HCT116 (cell line): Measurements from ENCODE around the gene SAMD4B.

Experiments
- CBX3 ChIP-seq: IDR thresholded peaks from 2 replicates; pipeline ENCODE4 v1.6.1; 2012; ENCODE audit warnings: low read depth
- CTCF ChIP-seq, 3 experiments: fragments of 200-600 bp in 1 of 3; sonication (generic) in 1 of 3; IDR thresholded peaks in 2 of 3; conservative IDR thresholded peaks in 1 of 3; 2 replicates each; pipeline ENCODE4 v1.5.1; 2012 to 2017; ENCODE audit warnings: low read depth in 2 of 3, low read length in 2 of 3, antibody characterized with exemption in 1 of 3, borderline replicate concordance in 1 of 3, control low read depth in 1 of 3, mild to moderate bottlenecking in 1 of 3, mixed read lengths in 1 of 3, mixed run types in 1 of 3, moderate library complexity in 1 of 3; ENCODE audit not compliant: insufficient read depth in 1 of 3
- EGR1 ChIP-seq: IDR thresholded peaks from 2 replicates; pipeline ENCODE4 v1.6.1; 2012; ENCODE audit warnings: low read depth
- EZH2 ChIP-seq: fragments of 200-600 bp; sonication (generic); IDR thresholded peaks from 2 replicates; pipeline ENCODE4 v1.6.1; 2017; ENCODE audit warnings: antibody characterized with exemption, mixed run types
- POLR2AphosphoS5 ChIP-seq: IDR thresholded peaks from 2 replicates; pipeline ENCODE4 v1.6.1; 2011; ENCODE audit warnings: mild to moderate bottlenecking, low read depth, low read length, moderate library complexity
- SRF ChIP-seq: IDR thresholded peaks from 2 replicates; pipeline ENCODE4 v1.6.1; 2012; ENCODE audit warnings: low read depth
- YY1 ChIP-seq: IDR thresholded peaks from 2 replicates; pipeline ENCODE4 v1.6.1; 2011; ENCODE audit warnings: low read length, low read depth, moderate library complexity, mild to moderate bottlenecking; ENCODE audit not compliant: insufficient replicate concordance; ENCODE audit errors: extremely low read depth
- ZFX ChIP-seq: fragments of 450-650 bp; IDR thresholded peaks from 2 replicates; pipeline ENCODE4 v1.6.1; 2017

- TF ChIP-seq CTCF (IDR thresholded peaks at IDR 0.05 in 2 of 3, conservative IDR thresholded peaks at IDR 0.05 in 1 of 3; ENCODE audit: borderline replicate concordance in 1 of 3, insufficient read depth in 1 of 3, low read depth in 2 of 3, low read length in 2 of 3) (no peak), EGR1 (no peak), EZH2 (no peak), CBX3 (0 out of 2 replicates have a peak, but pooled peaks have one; percentile 15), YY1 (no peak), POLR2AphosphoS5 (peak; percentile 44; the same call in 1 of the 2 replicates), SRF (peak; percentile 74; the same call in 1 of the 2 replicates), ZFX (no peak)
These were observed 88.7 kb downstream of the SAMD4B start for GRCh38 chr19:39430675-39431593.
